PFSK-1 (cell line): Measurements from ENCODE around the gene PPP3CA.

ENCODE experiments used
- TAF1 ChIP-seq: IDR thresholded peaks from 2 replicates; pipeline ENCODE4 v1.6.1; 2012; ENCODE audit warnings: low read length, control low read depth, borderline replicate concordance; ENCODE audit not compliant: insufficient read depth
- TF ChIP-seq, protein P1 (sequence below), 2 experiments: IDR thresholded peaks; 2 replicates each; pipeline versions ENCODE4 v1.6.1 to v1.8.0; 2011 to 2012; ENCODE audit warnings: low read depth in 2 of 2, low read length in 2 of 2, control low read depth in 1 of 2, inconsistent platforms in 1 of 2, mild to moderate bottlenecking in 1 of 2, moderate library complexity in 1 of 2; ENCODE audit not compliant: insufficient read depth in 1 of 2

DNA sequence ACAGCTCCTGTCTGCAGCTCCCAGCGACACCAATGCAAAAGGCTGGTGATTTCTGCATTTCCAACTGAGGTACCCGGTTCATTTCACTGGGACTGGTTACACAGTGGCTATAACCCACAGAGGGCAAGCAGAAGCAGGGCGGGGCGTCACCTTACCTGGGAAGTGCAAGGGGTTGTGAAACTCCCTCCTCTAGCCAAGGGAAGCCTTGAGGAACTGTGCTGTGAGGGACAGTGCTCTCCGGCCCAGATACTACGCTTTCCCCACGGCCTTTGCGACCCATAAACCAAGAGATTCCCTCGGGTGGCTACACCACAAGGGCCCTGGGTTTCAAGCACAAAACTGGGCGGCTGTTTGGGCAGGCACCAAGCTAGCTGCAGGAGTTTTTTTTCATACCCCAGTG is 218.9 kb downstream of the PPP3CA start:
- TF ChIP-seq TAF1 = no peak
- TF ChIP-seq, protein P1, sequence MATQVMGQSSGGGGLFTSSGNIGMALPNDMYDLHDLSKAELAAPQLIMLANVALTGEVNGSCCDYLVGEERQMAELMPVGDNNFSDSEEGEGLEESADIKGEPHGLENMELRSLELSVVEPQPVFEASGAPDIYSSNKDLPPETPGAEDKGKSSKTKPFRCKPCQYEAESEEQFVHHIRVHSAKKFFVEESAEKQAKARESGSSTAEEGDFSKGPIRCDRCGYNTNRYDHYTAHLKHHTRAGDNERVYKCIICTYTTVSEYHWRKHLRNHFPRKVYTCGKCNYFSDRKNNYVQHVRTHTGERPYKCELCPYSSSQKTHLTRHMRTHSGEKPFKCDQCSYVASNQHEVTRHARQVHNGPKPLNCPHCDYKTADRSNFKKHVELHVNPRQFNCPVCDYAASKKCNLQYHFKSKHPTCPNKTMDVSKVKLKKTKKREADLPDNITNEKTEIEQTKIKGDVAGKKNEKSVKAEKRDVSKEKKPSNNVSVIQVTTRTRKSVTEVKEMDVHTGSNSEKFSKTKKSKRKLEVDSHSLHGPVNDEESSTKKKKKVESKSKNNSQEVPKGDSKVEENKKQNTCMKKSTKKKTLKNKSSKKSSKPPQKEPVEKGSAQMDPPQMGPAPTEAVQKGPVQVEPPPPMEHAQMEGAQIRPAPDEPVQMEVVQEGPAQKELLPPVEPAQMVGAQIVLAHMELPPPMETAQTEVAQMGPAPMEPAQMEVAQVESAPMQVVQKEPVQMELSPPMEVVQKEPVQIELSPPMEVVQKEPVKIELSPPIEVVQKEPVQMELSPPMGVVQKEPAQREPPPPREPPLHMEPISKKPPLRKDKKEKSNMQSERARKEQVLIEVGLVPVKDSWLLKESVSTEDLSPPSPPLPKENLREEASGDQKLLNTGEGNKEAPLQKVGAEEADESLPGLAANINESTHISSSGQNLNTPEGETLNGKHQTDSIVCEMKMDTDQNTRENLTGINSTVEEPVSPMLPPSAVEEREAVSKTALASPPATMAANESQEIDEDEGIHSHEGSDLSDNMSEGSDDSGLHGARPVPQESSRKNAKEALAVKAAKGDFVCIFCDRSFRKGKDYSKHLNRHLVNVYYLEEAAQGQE (IDR thresholded peaks at IDR 0.05; ENCODE audit: insufficient read depth in 1 of 2, low read depth in 2 of 2, low read length in 2 of 2) = no peak
